HG03064 (cell line): ENCODE measurements around the gene NFIL3.
"Not testable (repeated sequence)": the region's sequence is repeated elsewhere in the genome, so short reads cannot be mapped to it uniquely, and the experiment has no call there.

Experiments
- ATAC-seq: cut with Tn5 transposase; IDR thresholded peaks from one replicate; pipeline ENCODE4 v1.9.1; 2021; ENCODE audit warnings: low read depth; ENCODE audit not compliant: unreplicated experiment

NFIL3 gene

GRCh38 chr9:91423785-91424402, at the start of gene NFIL3:
Gene NFIL3, minus strand, starts transcription at chr9:91423832. Its CDS starts 13,098 bp downstream, at chr9:91410734.
- ATAC-seq: peak; percentile 75

GRCh38 chr9:91471524-91471923, 47.9 kb upstream of the NFIL3 start:
- ATAC-seq: not testable (repeated sequence)

GRCh38 chr9:91465420-91465819, 41.8 kb upstream of the NFIL3 start:
- ATAC-seq: no peak

- no peak for ATAC-seq
Measured at GRCh38 chr9:91458906-91459305, 35.3 kb upstream of the NFIL3 start.

- ATAC-seq: no peak
Measured at GRCh38 chr9:91452844-91453243, 29.2 kb upstream of the NFIL3 start.

- no peak for ATAC-seq
Measured at GRCh38 chr9:91451431-91452270, 28.0 kb upstream of the NFIL3 start.

- ATAC-seq: no peak
Measured at GRCh38 chr9:91445135-91445534, 21.5 kb upstream of the NFIL3 start.

- no peak for ATAC-seq
Measured at GRCh38 chr9:91443994-91444392, 20.4 kb upstream of the NFIL3 start.

GRCh38 chr9:91443321-91443993, 19.8 kb upstream of the NFIL3 start:
- no peak for ATAC-seq

- ATAC-seq: no peak
Measured at GRCh38 chr9:91436841-91437240, 13.2 kb upstream of the NFIL3 start.

- no peak for ATAC-seq
Measured at GRCh38 chr9:91433180-91433579, 9.5 kb upstream of the NFIL3 start.

GRCh38 chr9:91431485-91431884, 7.9 kb upstream of the NFIL3 start:
- no peak for ATAC-seq

GRCh38 chr9:91429501-91429900, 5.9 kb upstream of the NFIL3 start:
- no peak for ATAC-seq

GRCh38 chr9:91428927-91429351, 5.3 kb upstream of the NFIL3 start:
- ATAC-seq: no peak

- ATAC-seq: no peak
Measured at GRCh38 chr9:91428436-91428835, 4.8 kb upstream of the NFIL3 start.

GRCh38 chr9:91427873-91428272, 4.2 kb upstream of the NFIL3 start:
- ATAC-seq: no peak

GRCh38 chr9:91426123-91426745, 2.6 kb upstream of the NFIL3 start:
- ATAC-seq: no peak

- ATAC-seq: no peak
Measured at GRCh38 chr9:91425271-91425670, 1.6 kb upstream of the NFIL3 start.

GRCh38 chr9:91424403-91425176, 958 bp upstream of the NFIL3 start:
- ATAC-seq: no peak
